HUES6 (cell line): ENCODE data around the gene ZNF385B.

Experiments used
- H3K27ac ChIP-seq: 2 replicates; pipeline ENCODE4 v1.7.0; 2013; ENCODE audit warnings: low read depth, mild to moderate bottlenecking, low read length, inconsistent platforms
- H3K27me3 ChIP-seq: 2 replicates; pipeline ENCODE4 v1.6.1; 2013; ENCODE audit warnings: low read length; ENCODE audit not compliant: control insufficient read depth, insufficient read depth
- H3K36me3 ChIP-seq: 2 replicates; pipeline ENCODE4 v1.6.1; 2013; ENCODE audit warnings: low read length; ENCODE audit not compliant: control insufficient read depth, insufficient read depth
- H3K4me1 ChIP-seq: 2 replicates; pipeline ENCODE4 v1.6.1; 2013; ENCODE audit warnings: low read length; ENCODE audit not compliant: control insufficient read depth, insufficient read depth
- H3K4me3 ChIP-seq: 2 replicates; pipeline ENCODE4 v1.5.1; 2013; ENCODE audit warnings: low read depth, low read length
- H3K9ac ChIP-seq: one replicate; pipeline ENCODE4 v1.6.1; 2013; ENCODE audit warnings: mild to moderate bottlenecking, low read length
- H3K9me3 ChIP-seq: 2 replicates; pipeline ENCODE4 v1.6.1; 2013; ENCODE audit warnings: low read depth, low read length; ENCODE audit not compliant: control insufficient read depth, insufficient read depth

ZNF385B gene

GRCh38 chr2:179626261-179626660, 235.2 kb downstream of the ZNF385B start:
- Histone ChIP-seq H3K36me3 (no peaks in the 10 kb centered on the region), H3K4me3 (no peak overlapping the region), H3K27ac (no peak overlapping the region), H3K4me1 (peaks cover 10% of the 10 kb centered on the region), H3K9me3 (no peaks in the 10 kb centered on the region), H3K9ac (no peak overlapping the region), H3K27me3 (no peaks in the 10 kb centered on the region)

GRCh38 chr2:179622635-179623300, 238.6 kb downstream of the ZNF385B start:
- Histone ChIP-seq H3K36me3 (no peaks in the 10 kb centered on the region), H3K27ac (no peak overlapping the region), H3K9ac (no peak overlapping the region), H3K27me3 (no peaks in the 10 kb centered on the region), H3K9me3 (peaks cover 5% of the 10 kb centered on the region; the same call in 1 of the 2 replicates), H3K4me3 (no peak overlapping the region), H3K4me1 (no peaks in the 10 kb centered on the region)

GRCh38 chr2:179622112-179622511, 239.3 kb downstream of the ZNF385B start:
- no peaks in the 10 kb centered on the region for H3K4me1 ChIP-seq
- peaks cover 5% of the 10 kb centered on the region; the same call in 1 of the 2 replicates for H3K9me3 ChIP-seq
- no peak overlapping the region for H3K9ac ChIP-seq
- H3K27me3 ChIP-seq, result no peaks in the 10 kb centered on the region
- no peak overlapping the region for H3K4me3 ChIP-seq
- no peak overlapping the region for H3K27ac ChIP-seq
- no peaks in the 10 kb centered on the region for H3K36me3 ChIP-seq

- H3K9ac ChIP-seq, result no peak overlapping the region
- H3K4me3 ChIP-seq, result no peak overlapping the region
- H3K27ac ChIP-seq, result no peak overlapping the region
- no peaks in the 10 kb centered on the region for H3K36me3 ChIP-seq
- peaks cover 5% of the 10 kb centered on the region; the same call in 1 of the 2 replicates for H3K9me3 ChIP-seq
- H3K27me3 ChIP-seq, result no peaks in the 10 kb centered on the region
- no peaks in the 10 kb centered on the region for H3K4me1 ChIP-seq
These were observed 241.4 kb downstream of the ZNF385B start for GRCh38 chr2:179619947-179620467.

- H3K4me3 ChIP-seq, result no peak overlapping the region
- H3K9ac ChIP-seq, result no peak overlapping the region
- no peaks in the 10 kb centered on the region for H3K36me3 ChIP-seq
- H3K27me3 ChIP-seq, result no peaks in the 10 kb centered on the region
- peaks cover 11% of the 10 kb centered on the region for H3K4me1 ChIP-seq
- H3K27ac ChIP-seq, result no peak overlapping the region
- H3K9me3 ChIP-seq, result no peaks in the 10 kb centered on the region
These were observed 247.3 kb downstream of the ZNF385B start for GRCh38 chr2:179614121-179614520.

GRCh38 chr2:179613701-179614100, 247.7 kb downstream of the ZNF385B start:
- Histone ChIP-seq H3K4me1 (peaks cover 12% of the 10 kb centered on the region), H3K36me3 (no peaks in the 10 kb centered on the region), H3K27ac (no peak overlapping the region), H3K4me3 (no peak overlapping the region), H3K27me3 (no peaks in the 10 kb centered on the region), H3K9me3 (no peaks in the 10 kb centered on the region), H3K9ac (no peak overlapping the region)

- Histone ChIP-seq H3K36me3 (no peaks in the 10 kb centered on the region), H3K4me3 (no peak overlapping the region), H3K9ac (no peak overlapping the region), H3K4me1 (peaks cover 14% of the 10 kb centered on the region), H3K9me3 (no peaks in the 10 kb centered on the region), H3K27ac (no peak overlapping the region), H3K27me3 (no peaks in the 10 kb centered on the region)
These were observed 248.1 kb downstream of the ZNF385B start for GRCh38 chr2:179613299-179613651.

- Histone ChIP-seq H3K9ac (no peak overlapping the region), H3K36me3 (no peaks in the 10 kb centered on the region), H3K27ac (no peak overlapping the region; the same call in 1 of the 2 replicates), H3K9me3 (no peaks in the 10 kb centered on the region), H3K4me1 (peaks cover 17% of the 10 kb centered on the region), H3K27me3 (no peaks in the 10 kb centered on the region), H3K4me3 (no peak overlapping the region)
These were observed 248.7 kb downstream of the ZNF385B start for GRCh38 chr2:179612591-179613298.

GRCh38 chr2:179612108-179612507, 249.3 kb downstream of the ZNF385B start:
- H3K9ac ChIP-seq, result no peak overlapping the region
- no peaks in the 10 kb centered on the region for H3K36me3 ChIP-seq
- no peaks in the 10 kb centered on the region for H3K27me3 ChIP-seq
- peaks cover 17% of the 10 kb centered on the region for H3K4me1 ChIP-seq
- no peak overlapping the region; the same call in 1 of the 2 replicates for H3K27ac ChIP-seq
- no peak overlapping the region for H3K4me3 ChIP-seq
- no peaks in the 10 kb centered on the region for H3K9me3 ChIP-seq

- Histone ChIP-seq H3K9ac (no peak overlapping the region), H3K36me3 (no peaks in the 10 kb centered on the region), H3K9me3 (no peaks in the 10 kb centered on the region), H3K27ac (no peak overlapping the region), H3K4me3 (no peak overlapping the region), H3K27me3 (no peaks in the 10 kb centered on the region), H3K4me1 (peaks cover 8% of the 10 kb centered on the region)
These were observed 255.3 kb downstream of the ZNF385B start for GRCh38 chr2:179606141-179606540.

GRCh38 chr2:179605341-179605740, 256.1 kb downstream of the ZNF385B start:
- Histone ChIP-seq H3K27ac (no peak overlapping the region), H3K9me3 (no peaks in the 10 kb centered on the region), H3K27me3 (no peaks in the 10 kb centered on the region), H3K36me3 (no peaks in the 10 kb centered on the region), H3K4me3 (no peak overlapping the region), H3K9ac (no peak overlapping the region), H3K4me1 (peaks cover 8% of the 10 kb centered on the region)
